ENCODE measurements around the gene KIAA1328. TPM values are rescaled to one million over a fixed set of nuclear protein-coding genes. Genes with fewer than 3 reads are reported as not detected.

Gene KIAA1328
- total RNA-seq, 1 donor from 2014 or later = 8.4 TPM

DNA sequence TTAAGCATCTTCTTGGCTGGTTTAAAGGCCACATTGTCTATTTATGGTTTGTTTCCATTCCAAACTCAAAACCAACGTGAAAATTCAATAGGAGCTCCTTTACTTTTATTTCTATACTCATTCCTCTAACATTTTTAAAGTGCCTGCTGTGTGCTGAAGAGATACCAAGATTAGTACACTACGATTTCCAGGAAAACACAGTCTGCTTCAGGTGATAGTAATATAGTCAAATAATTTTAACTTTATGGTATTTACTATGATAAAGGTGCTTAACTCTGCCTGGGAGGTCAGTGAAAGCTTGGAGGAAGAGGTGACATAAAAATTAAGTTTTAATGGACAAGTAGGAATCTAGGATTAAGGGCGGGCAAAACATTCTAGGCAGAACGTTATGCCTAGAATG lies 121.4 kb downstream of the KIAA1328 start:
- no peak for DNase-seq (ENCODE audit: low spot score in 2 of 2)
- intact Hi-C loops (cut with DNase I) = no loop called here
- H3K36me3 ChIP-seq = peaks cover 0 to 4% of the 10 kb centered on the region in 2 donors
- H3K4me1 ChIP-seq = no peaks in the 10 kb centered on the region
- H3K27ac ChIP-seq = no peak overlapping the region
- H3K4me3 ChIP-seq = no peak overlapping the region
- TF ChIP-seq, protein P1, sequence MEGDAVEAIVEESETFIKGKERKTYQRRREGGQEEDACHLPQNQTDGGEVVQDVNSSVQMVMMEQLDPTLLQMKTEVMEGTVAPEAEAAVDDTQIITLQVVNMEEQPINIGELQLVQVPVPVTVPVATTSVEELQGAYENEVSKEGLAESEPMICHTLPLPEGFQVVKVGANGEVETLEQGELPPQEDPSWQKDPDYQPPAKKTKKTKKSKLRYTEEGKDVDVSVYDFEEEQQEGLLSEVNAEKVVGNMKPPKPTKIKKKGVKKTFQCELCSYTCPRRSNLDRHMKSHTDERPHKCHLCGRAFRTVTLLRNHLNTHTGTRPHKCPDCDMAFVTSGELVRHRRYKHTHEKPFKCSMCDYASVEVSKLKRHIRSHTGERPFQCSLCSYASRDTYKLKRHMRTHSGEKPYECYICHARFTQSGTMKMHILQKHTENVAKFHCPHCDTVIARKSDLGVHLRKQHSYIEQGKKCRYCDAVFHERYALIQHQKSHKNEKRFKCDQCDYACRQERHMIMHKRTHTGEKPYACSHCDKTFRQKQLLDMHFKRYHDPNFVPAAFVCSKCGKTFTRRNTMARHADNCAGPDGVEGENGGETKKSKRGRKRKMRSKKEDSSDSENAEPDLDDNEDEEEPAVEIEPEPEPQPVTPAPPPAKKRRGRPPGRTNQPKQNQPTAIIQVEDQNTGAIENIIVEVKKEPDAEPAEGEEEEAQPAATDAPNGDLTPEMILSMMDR (IDR thresholded peaks at IDR 0.05) = no peak
- no peaks in the 10 kb centered on the region for H3K9me3 ChIP-seq
- H3K27me3 ChIP-seq = no peaks in the 10 kb centered on the region

DNA sequence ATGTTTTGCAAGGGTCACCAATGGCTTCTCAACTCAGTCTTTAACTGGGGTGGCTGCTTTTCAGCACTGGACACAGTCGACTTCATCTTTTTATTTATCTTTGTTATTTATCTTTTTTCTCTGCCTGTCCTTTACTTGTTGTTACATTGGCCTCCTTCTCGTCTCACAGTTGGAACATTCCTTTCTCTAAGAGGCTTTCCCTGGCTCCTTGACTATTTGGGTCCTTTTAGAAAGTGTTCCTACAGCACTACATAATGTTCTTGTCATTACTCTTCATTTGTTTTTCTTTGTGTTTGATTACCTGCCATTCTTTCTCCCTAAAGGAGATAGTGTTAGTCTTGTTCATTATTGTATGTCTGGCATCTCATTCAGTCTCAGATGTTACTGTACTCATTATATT lies 122.0 kb downstream of the KIAA1328 start:
- H3K4me1 ChIP-seq = no peaks in the 10 kb centered on the region
- intact Hi-C loops (cut with DNase I) = no loop called here
- no peaks in the 10 kb centered on the region for H3K9me3 ChIP-seq
- H3K4me3 ChIP-seq = no peak overlapping the region
- no peaks in the 10 kb centered on the region for H3K27me3 ChIP-seq
- peaks cover 0 to 7% of the 10 kb centered on the region in 2 donors for H3K36me3 ChIP-seq
- TF ChIP-seq, protein P1 (IDR thresholded peaks at IDR 0.05) = no peak
- DNase-seq (ENCODE audit: low spot score in 2 of 2) = no peak
- H3K27ac ChIP-seq = no peak overlapping the region

DNA sequence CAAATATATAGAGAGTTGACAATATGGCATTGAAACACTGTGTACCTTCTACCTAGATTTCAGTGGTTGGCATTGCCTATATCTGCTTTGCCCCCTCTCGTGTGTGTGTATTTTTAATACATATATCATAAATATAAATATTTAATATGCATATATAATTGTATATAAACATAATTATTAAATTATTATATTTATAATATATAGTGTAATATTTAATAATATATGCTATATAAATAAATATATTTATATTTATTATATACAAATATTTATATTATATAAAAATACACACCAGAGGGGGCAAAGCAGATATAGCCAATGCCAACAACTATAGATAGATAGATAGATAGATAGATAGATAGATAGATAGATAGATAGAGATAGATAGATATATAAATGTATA lies 124.1 kb downstream of the KIAA1328 start:
- TF ChIP-seq, protein P1 (IDR thresholded peaks at IDR 0.05) = no peak
- intact Hi-C loops (cut with DNase I) = no loop called here
- no peaks in the 10 kb centered on the region for H3K4me1 ChIP-seq
- peaks cover 0 to 4% of the 10 kb centered on the region in 2 donors for H3K36me3 ChIP-seq
- H3K27ac ChIP-seq = no peak overlapping the region
- H3K4me3 ChIP-seq = no peak overlapping the region
- DNase-seq (ENCODE audit: low spot score in 2 of 2) = no peak
- no peaks in the 10 kb centered on the region for H3K27me3 ChIP-seq
- no peaks in the 10 kb centered on the region for H3K9me3 ChIP-seq

DNA sequence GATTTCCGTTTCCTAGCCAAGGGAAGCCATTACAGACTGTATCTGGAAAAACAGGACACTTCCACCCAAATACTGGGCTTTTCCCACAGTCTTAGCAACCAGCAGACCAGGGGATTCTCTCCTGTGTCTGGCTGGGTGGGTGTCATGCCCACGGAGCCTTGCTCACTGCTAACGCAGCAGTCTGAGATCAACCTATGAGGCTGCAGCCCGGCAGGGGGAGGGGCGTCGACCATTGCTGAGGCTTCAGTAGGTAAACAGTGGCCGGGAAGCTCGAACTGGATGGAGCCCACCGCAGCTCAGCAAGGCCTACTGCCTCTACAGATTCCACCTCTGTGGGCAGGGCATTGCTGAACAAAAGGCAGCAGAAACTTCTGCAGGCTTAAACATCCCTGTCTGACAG lies 131.1 kb downstream of the KIAA1328 start:
- Histone ChIP-seq H3K4me1 (no peaks in the 10 kb centered on the region), H3K27me3 (no peaks in the 10 kb centered on the region), H3K27ac (no peak overlapping the region), H3K4me3 (no peak overlapping the region), H3K36me3 (peaks cover 16 to 33% of the 10 kb centered on the region in 2 donors), H3K9me3 (peaks cover 0 to 4% of the 10 kb centered on the region in 2 donors)
- TF ChIP-seq, protein P1 (IDR thresholded peaks at IDR 0.05) = no peak
- intact Hi-C loops (cut with DNase I) = no loop called here
- no peak for DNase-seq (ENCODE audit: low spot score in 2 of 2)

DNA sequence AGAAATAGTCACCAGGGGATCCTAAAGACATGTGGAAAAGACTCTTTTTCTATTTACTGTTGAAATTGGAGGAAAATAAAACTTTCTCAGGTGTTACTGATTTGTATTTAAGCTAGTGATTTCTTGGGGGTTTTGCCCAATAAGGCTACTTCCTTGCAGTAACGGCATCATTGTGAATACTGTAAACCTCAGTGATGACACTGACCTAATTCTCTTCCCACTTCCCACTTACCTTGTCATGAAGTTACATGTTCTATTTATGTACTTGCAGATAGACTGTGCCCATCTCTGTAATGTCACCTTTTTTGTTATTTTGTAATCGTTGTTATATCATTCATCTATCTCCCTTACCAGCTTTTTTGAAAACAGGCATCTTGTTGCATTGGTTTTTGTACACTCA lies 134.5 kb downstream of the KIAA1328 start:
- Histone ChIP-seq H3K4me1 (no peaks in the 10 kb centered on the region), H3K36me3 (peaks cover 20 to 29% of the 10 kb centered on the region in 2 donors), H3K9me3 (peaks cover 0 to 4% of the 10 kb centered on the region in 2 donors), H3K4me3 (no peak overlapping the region), H3K27me3 (no peaks in the 10 kb centered on the region), H3K27ac (no peak overlapping the region)
- intact Hi-C loops (cut with DNase I) = no loop called here
- no peak for DNase-seq (ENCODE audit: low spot score in 2 of 2)
- TF ChIP-seq, protein P1 (IDR thresholded peaks at IDR 0.05) = no peak

DNA sequence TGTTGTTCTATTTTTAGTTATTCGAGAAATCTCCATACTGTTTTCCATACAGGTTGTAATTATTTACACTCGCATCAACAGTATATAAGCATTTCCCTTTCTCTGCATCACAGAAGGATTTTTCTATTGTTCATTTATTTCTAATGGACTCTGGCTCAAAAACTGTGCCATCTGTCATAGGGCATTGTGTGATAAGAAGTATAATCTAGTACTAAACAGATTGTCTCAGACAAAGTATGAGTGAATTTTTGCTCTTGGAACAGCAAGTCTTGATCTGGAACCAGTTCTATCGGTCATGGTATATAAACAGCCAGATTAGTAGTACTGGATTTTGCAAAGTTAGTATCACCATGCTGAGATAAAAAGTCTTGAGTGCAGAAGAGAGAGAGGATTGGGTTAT lies 145.8 kb downstream of the KIAA1328 start:
- Histone ChIP-seq H3K4me3 (no peak overlapping the region), H3K4me1 (no peaks in the 10 kb centered on the region), H3K9me3 (peaks cover 0 to 15% of the 10 kb centered on the region in 2 donors), H3K36me3 (no peaks in the 10 kb centered on the region), H3K27me3 (no peaks in the 10 kb centered on the region), H3K27ac (no peak overlapping the region)
- TF ChIP-seq, protein P1 (IDR thresholded peaks at IDR 0.05) = no peak
- no peak for DNase-seq (ENCODE audit: low spot score in 2 of 2)
- intact Hi-C loops (cut with DNase I) = no loop called here

Data from ascending aorta (tissue), 2 donors.